T-helper 17 cell (primary cell): ENCODE measurements around the gene RALGPS2. TPM values are rescaled to one million over a fixed set of nuclear protein-coding genes. Genes with fewer than 3 reads are reported as not detected.

Experiments
- ATAC-seq: fragments of 150-1000 bp; cut with Tn5 transposase; 2 replicates; pipeline ENCODE4 v1.10.0; 2021; ENCODE audit warnings: mild to moderate bottlenecking, moderate library complexity
- DNase-seq, 3 donors: peaks; one replicate each; pipeline versions ENCODE4 v3.0.0 to v3.0.0-alpha.2; 2020 to 2021
- H3K9me3 ChIP-seq: one replicate; pipeline ENCODE4 v1.7.0; 2013; ENCODE audit warnings: low read length, mild to moderate bottlenecking; ENCODE audit not compliant: control insufficient read depth, poor library complexity, severe bottlenecking
- H3K27ac Mint-ChIP-seq: one replicate; pipeline ENCODE4 v1.8.0; 2022; ENCODE audit warnings: mild to moderate bottlenecking, moderate library complexity, mixed read lengths
- H3K27me3 Mint-ChIP-seq: one replicate; pipeline ENCODE4 v1.8.0; 2022; ENCODE audit warnings: mixed read lengths
- H3K36me3 Mint-ChIP-seq: one replicate; pipeline ENCODE4 v1.8.0; 2022; ENCODE audit warnings: low read depth, mixed read lengths
- H3K4me1 Mint-ChIP-seq: one replicate; pipeline ENCODE4 v1.8.0; 2022; ENCODE audit warnings: mild to moderate bottlenecking, mixed read lengths
- H3K4me3 Mint-ChIP-seq: one replicate; pipeline ENCODE4 v1.8.0; 2022; ENCODE audit warnings: mild to moderate bottlenecking, moderate library complexity, mixed read lengths
- total RNA-seq, 4 donors: library from RNA in 2 of 4; stranded (reverse) in 2 of 4; gene quantifications; one replicate each; pipeline ENCODE4 v1.2.3 and lab custom pipeline; 2022 to 2026

Gene RALGPS2
- total RNA-seq, 2 donors from 2014 or later: 6.8 to 17.0 TPM

GRCh38 chr1:178953538-178954324 lies 228.7 kb downstream of the RALGPS2 start:
- Mint-ChIP-seq H3K36me3 (no peaks in the 10 kb centered on the region), H3K27me3 (peaks cover 29% of the 10 kb centered on the region), H3K4me1 (no peaks in the 10 kb centered on the region), H3K4me3 (no peak overlapping the region), H3K27ac (no peak overlapping the region)
- no peak for DNase-seq
- ATAC-seq: no peak
- no peaks in the 10 kb centered on the region for H3K9me3 ChIP-seq

DNA sequence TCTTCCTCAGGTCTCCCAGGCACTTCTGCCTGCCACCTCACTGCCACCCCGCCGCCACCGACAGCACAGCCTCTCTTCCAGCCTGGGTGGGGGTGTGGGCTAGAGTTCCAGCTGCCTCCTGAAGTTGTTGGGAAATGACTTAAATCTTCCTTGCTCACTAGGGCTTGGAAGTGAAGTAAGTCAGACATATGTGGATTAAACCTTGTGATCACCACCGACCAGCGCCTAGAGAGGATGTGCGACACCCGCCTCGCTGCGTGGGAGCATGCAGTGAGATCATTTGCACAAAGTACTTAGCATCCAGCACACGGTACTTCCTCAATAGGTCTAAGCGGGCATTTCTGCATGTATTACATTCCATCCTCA lies 229.3 kb downstream of the RALGPS2 start:
- DNase-seq (no peak), ATAC-seq (no peak)
- no peak overlapping the region for H3K27ac Mint-ChIP-seq
- H3K4me1 Mint-ChIP-seq: no peaks in the 10 kb centered on the region
- H3K36me3 Mint-ChIP-seq: no peaks in the 10 kb centered on the region
- H3K27me3 Mint-ChIP-seq: peaks cover 29% of the 10 kb centered on the region
- H3K4me3 Mint-ChIP-seq: no peak overlapping the region
- H3K9me3 ChIP-seq: no peaks in the 10 kb centered on the region

- H3K4me1 Mint-ChIP-seq: no peaks in the 10 kb centered on the region
- H3K27ac Mint-ChIP-seq: no peak overlapping the region
- H3K9me3 ChIP-seq: no peaks in the 10 kb centered on the region
- no peak overlapping the region for H3K4me3 Mint-ChIP-seq
- ATAC-seq: no peak
- H3K36me3 Mint-ChIP-seq: no peaks in the 10 kb centered on the region
- H3K27me3 Mint-ChIP-seq: peaks cover 29% of the 10 kb centered on the region
- no peak for DNase-seq
Observed at GRCh38 chr1:178954937-178955336, 229.9 kb downstream of the RALGPS2 start.

DNA sequence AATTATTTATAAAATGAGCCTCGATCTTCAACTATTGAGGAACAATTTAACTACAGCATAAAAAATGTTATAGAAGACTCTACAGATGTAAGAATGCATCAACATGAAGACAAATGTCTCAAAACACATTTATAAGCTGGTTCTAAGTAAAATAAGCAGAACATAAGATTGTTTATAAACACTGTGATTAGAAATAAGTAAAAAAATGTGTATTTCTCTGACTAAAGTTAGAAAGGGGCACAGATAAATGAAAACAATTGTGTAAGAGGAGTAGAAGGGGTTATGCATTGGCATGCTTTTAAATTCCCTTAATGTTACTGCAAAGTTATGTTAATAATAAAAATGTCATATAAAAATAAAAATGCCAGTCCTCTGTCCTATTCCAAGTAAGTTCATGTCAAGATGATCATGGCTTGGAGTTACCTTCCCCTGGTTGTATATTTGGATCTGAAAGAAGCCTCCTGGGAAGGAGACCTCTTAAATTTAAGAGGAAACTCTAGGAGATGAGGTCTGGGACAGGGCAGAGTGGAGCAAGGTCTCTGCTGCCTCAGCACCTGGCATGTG lies 230.4 kb downstream of the RALGPS2 start:
- H3K27me3 Mint-ChIP-seq: peaks cover 29% of the 10 kb centered on the region
- no peaks in the 10 kb centered on the region for H3K4me1 Mint-ChIP-seq
- no peaks in the 10 kb centered on the region for H3K9me3 ChIP-seq
- DNase-seq (no peak), ATAC-seq (no peak)
- H3K36me3 Mint-ChIP-seq: no peaks in the 10 kb centered on the region
- H3K4me3 Mint-ChIP-seq: no peak overlapping the region
- H3K27ac Mint-ChIP-seq: no peak overlapping the region

GRCh38 chr1:178958491-178958890 lies 233.4 kb downstream of the RALGPS2 start:
- ATAC-seq (no peak), DNase-seq (no peak)
- Mint-ChIP-seq H3K4me3 (no peak overlapping the region), H3K27ac (no peak overlapping the region), H3K4me1 (no peaks in the 10 kb centered on the region), H3K27me3 (peaks cover 25% of the 10 kb centered on the region), H3K36me3 (no peaks in the 10 kb centered on the region)
- H3K9me3 ChIP-seq: no peaks in the 10 kb centered on the region

GRCh38 chr1:178959543-178960460 lies 234.8 kb downstream of the RALGPS2 start:
- ATAC-seq (no peak), DNase-seq (no peak)
- Mint-ChIP-seq H3K4me3 (no peak overlapping the region), H3K4me1 (no peaks in the 10 kb centered on the region), H3K27me3 (peaks cover 16% of the 10 kb centered on the region), H3K27ac (no peak overlapping the region), H3K36me3 (no peaks in the 10 kb centered on the region)
- H3K9me3 ChIP-seq: no peaks in the 10 kb centered on the region

- Mint-ChIP-seq H3K36me3 (no peaks in the 10 kb centered on the region), H3K4me1 (no peaks in the 10 kb centered on the region), H3K27ac (no peak overlapping the region), H3K4me3 (no peak overlapping the region), H3K27me3 (peaks cover 7% of the 10 kb centered on the region)
- no peaks in the 10 kb centered on the region for H3K9me3 ChIP-seq
- ATAC-seq (no peak), DNase-seq (no peak)
Observed at GRCh38 chr1:178960482-178961240, 235.6 kb downstream of the RALGPS2 start.

DNA sequence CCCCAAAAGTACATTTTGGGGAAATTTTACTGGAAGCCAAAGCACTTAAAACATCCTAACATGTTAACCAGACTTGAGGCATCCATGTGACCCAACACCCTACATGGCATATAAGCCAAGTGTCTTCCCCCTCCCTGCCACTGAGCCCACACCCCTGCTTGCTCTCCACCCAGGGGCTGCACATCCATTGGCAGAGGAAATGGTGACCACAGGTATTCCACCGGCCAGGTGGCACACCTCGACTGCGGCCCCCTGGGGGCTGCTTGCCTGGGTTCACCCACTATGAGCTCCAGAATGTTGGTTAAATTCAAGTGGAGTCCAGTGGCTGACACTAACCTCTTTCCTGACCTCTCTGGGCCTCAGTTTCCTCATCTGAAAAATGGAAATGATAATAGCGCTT lies 236.3 kb downstream of the RALGPS2 start:
- Mint-ChIP-seq H3K27me3 (peaks cover 4% of the 10 kb centered on the region), H3K27ac (no peak overlapping the region), H3K4me1 (no peaks in the 10 kb centered on the region), H3K4me3 (no peak overlapping the region), H3K36me3 (no peaks in the 10 kb centered on the region)
- no peaks in the 10 kb centered on the region for H3K9me3 ChIP-seq
- DNase-seq (no peak), ATAC-seq (no peak)

DNA sequence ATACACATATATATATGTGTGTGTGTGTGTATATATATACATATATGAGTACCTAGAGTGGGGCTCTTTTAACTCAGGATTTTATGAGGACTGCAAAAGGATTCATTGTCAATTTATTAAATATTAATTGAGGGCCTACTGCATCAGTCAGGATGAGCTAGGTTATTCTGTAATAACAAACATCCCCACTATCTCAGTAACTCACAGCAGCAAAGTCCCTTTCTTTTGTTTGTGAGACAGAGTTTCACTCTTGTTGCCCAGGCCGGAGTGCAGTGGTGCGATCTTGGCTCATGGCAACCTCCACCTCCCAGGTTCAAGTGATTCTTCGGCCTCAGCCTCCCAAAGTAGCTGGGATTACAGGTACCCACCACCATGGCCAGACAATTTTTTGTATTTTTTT lies 236.8 kb downstream of the RALGPS2 start:
- H3K27me3 Mint-ChIP-seq: peaks cover 4% of the 10 kb centered on the region
- H3K36me3 Mint-ChIP-seq: no peaks in the 10 kb centered on the region
- no peak overlapping the region for H3K4me3 Mint-ChIP-seq

DNA sequence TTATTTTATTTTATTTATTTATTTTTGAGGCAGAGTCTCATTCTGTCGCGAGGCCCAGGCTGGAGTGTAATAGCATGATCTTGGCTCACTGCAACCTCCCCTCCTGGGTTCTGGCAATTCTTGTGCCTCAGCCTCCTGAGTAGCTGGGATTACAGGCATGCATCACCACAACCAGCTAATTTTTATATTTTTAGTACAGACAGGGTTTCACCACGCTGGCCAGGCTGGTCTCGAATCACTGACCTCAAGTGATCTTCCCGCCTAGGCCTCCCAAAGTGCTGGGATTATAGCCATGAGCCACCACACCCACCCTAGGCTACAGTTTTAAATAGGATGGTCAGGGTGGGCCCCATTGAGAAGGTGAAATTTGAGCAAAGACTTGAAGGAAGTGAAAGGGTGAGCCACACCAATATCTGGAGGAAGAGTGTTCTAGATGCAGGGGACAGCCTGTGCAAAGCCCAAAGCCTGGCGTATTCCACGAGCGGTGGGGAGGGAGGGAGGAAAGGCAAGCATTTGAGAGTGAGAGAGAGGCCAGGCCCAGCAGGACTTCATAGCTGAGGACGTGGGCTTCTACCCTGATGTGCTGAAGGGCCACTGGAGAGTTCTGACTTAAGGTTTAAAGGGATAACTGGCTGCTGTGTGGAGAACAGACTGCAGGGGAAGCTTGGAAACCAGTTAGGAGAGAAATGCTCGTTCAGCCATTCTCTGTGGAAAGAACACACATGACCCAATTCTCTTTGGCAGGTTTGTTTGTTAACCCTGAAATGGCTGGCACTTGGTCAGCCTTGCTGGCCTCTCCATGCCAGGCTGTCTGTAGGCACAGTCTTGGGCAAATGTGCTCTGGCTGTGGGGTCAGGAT lies 238.0 kb downstream of the RALGPS2 start:
- Mint-ChIP-seq H3K4me3 (no peak overlapping the region), H3K4me1 (no peaks in the 10 kb centered on the region), H3K27me3 (peaks cover 12% of the 10 kb centered on the region), H3K27ac (no peak overlapping the region), H3K36me3 (no peaks in the 10 kb centered on the region)
- ATAC-seq: no peak
- DNase-seq: no peak
- H3K9me3 ChIP-seq: no peaks in the 10 kb centered on the region

More for the DNA sequence above, 236.8 kb downstream of the RALGPS2 start:
- Mint-ChIP-seq H3K27ac (no peak overlapping the region), H3K4me1 (no peaks in the 10 kb centered on the region)
- no peaks in the 10 kb centered on the region for H3K9me3 ChIP-seq
- ATAC-seq: no peak
- no peak for DNase-seq

DNA sequence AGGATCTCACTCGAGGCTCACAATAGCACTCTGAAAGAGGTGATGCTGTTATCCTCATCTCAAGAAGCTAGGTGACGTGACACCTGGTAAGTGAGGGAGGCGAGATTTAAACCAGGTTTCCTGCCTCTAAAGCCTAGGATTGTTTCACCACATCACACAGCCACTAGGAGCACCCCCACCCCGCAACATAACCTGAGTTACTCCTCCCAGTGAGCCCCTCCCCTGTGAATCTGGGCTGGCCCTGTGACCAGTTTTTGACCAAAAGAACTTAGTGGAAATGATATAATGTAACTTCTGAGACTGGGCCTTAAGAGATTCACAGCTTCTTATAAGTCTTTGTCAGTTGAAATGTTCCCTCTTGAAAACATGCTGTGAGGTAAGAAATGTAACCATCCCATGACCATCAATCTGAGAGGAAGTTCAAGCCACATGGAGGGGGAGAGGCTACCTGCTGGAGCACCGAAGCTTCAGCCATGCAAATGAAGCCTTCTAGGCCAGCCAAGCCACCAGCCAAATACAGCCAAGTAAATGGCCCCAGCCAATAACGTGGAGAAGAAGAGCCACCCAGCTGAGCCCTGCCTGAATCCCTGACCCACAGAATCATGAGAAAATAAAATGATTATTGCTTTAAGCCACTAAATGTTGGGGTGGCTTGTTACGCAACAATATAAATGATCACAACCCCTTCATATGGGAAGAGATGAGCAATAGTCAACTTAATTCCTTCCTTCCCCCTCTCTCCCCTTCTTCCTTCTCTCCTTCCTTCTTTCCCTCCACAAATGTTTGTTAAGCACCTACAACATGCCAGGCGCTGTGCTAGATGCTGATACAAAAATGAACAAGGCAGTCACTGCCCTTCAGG lies 239.7 kb downstream of the RALGPS2 start:
- Mint-ChIP-seq H3K27ac (no peak overlapping the region), H3K4me3 (no peak overlapping the region), H3K27me3 (peaks cover 12% of the 10 kb centered on the region), H3K36me3 (no peaks in the 10 kb centered on the region), H3K4me1 (no peaks in the 10 kb centered on the region)
- DNase-seq (no peak), ATAC-seq (no peak)
- no peaks in the 10 kb centered on the region for H3K9me3 ChIP-seq
